Thyroid gland (tissue), 4 donors: Measurements from ENCODE around the gene SLC2A13.

ENCODE experiments used
- CTCF ChIP-seq, 6 experiments: fragments of 200-600 bp in 3 of 6; fragments of 450-650 bp in 3 of 6; sonication (generic) in 3 of 6; IDR thresholded peaks; one replicate each; pipeline ENCODE4 v1.5.1; 2016 to 2019; ENCODE audit warnings: antibody characterized with exemption in 6 of 6, mild to moderate bottlenecking in 2 of 6, inconsistent platforms in 1 of 6, moderate library complexity in 1 of 6
- POLR2A ChIP-seq, 2 donors: fragments of 450-650 bp; IDR thresholded peaks; one replicate each; pipeline ENCODE4 v1.6.1; 2017; ENCODE audit warnings: antibody characterized with exemption in 2 of 2, mild to moderate bottlenecking in 2 of 2, moderate library complexity in 1 of 2

- no peak for TF ChIP-seq CTCF (IDR thresholded peaks at IDR 0.05)
- TF ChIP-seq POLR2A (IDR thresholded peaks at IDR 0.05), result no peak
Observed at GRCh38 chr12:39752482-39753137, 353.3 kb downstream of the SLC2A13 start.
